Heart left ventricle (tissue), 13 donors: ENCODE results near the gene KCNJ10.

Experiments
- POLR2A ChIP-seq, 2 donors: fragments of 450-650 bp; IDR thresholded peaks; one replicate each; pipeline ENCODE4 v1.6.1; 2017; ENCODE audit warnings: antibody characterized with exemption in 2 of 2, mild to moderate bottlenecking in 2 of 2, moderate library complexity in 2 of 2
- TF ChIP-seq, protein P1 (sequence below), 12 donors: fragments of 200-600 bp; sonication (generic) in 4 of 12; IDR thresholded peaks; one replicate each; pipeline versions ENCODE4 v1.5.0 to v1.8.0; 2018 to 2022; ENCODE audit warnings: antibody characterized with exemption in 12 of 12, mild to moderate bottlenecking in 5 of 12
- donor health status: ischemic (EF 13 %, LVEDD 7.1; RV severe dilation, severe dysfunction).
- donor health status: DM: no; HTN: yes; CAD: no.
- donor health status: DM: no; HTN: no; CAD: no.
- donor health status: ischemic (EF 25% LVEDD 6.9; RV normal size, moderate dysfunction).
- donor health status: ischemic (EF 25% LVEDD 5.7; RV mildly dilated, moderate dysfunction).
- donor health status: ischemic (EF 35%, LVEDD 5.7; RV mildly dilated, moderate dysfunction).
- donor health status: nonischemic (EF 11% LVEDD 7.7; RV severe dilation, severe dysfunction).
- donor health status: DM: yes; HTN: yes; CAD: no.
- donor health status: PGD.
- donor health status: ischemic (EF 29% LVEDD 5.4; RV normal size, mild dysfunction).
- donor health status: nonischemic (EF 23%, LVEDD 6.1; RV moderate dilation, normal function).

GRCh38 chr1:159960721-159961381 lies 109.1 kb downstream of the KCNJ10 start:
- TF ChIP-seq, protein P1, sequence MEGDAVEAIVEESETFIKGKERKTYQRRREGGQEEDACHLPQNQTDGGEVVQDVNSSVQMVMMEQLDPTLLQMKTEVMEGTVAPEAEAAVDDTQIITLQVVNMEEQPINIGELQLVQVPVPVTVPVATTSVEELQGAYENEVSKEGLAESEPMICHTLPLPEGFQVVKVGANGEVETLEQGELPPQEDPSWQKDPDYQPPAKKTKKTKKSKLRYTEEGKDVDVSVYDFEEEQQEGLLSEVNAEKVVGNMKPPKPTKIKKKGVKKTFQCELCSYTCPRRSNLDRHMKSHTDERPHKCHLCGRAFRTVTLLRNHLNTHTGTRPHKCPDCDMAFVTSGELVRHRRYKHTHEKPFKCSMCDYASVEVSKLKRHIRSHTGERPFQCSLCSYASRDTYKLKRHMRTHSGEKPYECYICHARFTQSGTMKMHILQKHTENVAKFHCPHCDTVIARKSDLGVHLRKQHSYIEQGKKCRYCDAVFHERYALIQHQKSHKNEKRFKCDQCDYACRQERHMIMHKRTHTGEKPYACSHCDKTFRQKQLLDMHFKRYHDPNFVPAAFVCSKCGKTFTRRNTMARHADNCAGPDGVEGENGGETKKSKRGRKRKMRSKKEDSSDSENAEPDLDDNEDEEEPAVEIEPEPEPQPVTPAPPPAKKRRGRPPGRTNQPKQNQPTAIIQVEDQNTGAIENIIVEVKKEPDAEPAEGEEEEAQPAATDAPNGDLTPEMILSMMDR (IDR thresholded peaks at IDR 0.05), result no peak
- no peak for TF ChIP-seq POLR2A (IDR thresholded peaks at IDR 0.05)
